ENCODE results near the gene PHLDB3. TPM values are rescaled to one million over a fixed set of nuclear protein-coding genes. Genes with fewer than 3 reads are reported as not detected.

Gene PHLDB3
- polyA plus RNA-seq, 1 experiment: 4.2 TPM

DNA sequence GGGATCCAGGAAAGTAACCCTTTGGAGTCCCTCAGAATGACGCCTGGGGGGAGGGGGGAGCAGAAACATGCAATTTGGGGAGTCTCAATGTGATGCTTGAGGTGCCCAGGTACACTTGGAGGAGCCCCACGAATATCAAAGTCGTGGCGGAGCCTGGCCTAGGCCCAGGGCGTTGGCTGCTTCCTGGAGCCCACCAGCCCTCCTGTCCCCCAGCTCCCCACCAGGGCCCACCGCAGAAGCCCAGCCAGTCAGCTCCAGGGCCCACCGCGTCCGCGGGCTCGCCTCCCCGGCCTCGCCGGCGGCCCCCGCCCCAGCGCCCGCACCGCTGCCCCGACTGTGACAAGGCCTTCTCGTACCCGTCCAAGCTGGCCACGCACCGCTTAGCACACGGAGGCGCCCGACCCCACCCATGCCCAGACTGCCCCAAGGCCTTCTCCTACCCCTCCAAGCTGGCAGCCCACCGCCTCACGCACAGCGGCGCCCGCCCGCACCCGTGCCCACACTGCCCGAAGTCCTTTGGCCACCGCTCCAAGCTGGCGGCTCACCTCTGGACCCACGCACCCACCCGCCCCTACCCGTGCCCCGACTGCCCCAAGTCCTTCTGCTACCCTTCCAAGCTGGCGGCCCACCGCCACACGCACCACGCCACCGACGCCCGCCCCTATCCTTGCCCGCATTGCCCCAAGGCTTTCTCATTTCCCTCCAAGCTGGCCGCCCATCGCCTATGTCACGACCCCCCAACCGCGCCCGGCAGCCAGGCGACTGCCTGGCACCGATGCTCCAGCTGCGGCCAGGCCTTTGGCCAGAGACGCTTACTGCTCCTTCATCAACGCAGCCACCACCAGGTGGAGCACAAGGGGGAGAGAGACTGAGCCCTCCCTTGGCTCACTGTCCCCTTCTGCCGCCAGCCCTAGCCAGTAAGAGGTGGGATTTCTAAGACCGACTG lies 30.5 kb upstream of the PHLDB3 start:
- Histone ChIP-seq H3K27ac (ENCODE audit: low read depth, low read length) (no peak overlapping the region), H3K4me3 (ENCODE audit: low read depth, low read length) (no peak overlapping the region)
- POLR2A ChIA-PET: interaction anchor here (0.6 to 0.8 kb wide), 2 partner anchors 20 to 71 kb away, joined by 3 read pairs; no protein-coding TSS in a partner anchor

DNA sequence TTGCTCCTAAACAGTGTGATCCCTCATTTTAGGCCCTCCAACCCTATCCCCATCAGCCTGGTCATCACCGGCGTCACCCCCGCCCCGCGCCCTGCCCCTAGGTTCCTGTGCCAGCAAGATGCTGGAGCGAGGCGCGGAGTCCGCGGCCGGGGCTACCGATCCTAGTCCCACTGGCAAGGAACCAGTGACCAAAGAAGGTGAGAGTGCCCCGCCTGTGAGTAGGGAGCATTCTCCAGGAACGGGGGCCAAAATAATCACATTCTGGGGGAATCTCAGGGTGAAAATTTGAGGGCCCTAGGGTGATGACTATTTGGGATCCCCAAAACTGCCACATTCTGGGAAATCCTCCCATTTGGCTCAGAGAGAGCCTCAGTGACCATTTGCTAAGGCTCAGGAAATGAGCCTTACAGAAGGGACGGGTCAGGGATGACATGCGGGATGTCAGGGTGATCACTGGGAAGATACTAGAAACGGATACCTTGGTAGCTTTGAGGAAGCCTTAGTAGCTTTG lies 29.8 kb upstream of the PHLDB3 start:
- H3K9me3 ChIP-seq (ENCODE audit: control insufficient read depth, insufficient read depth, low read length): no peaks in the 10 kb centered on the region
- no peak for DNase-seq (ENCODE audit: low read depth, low spot score)
- peak overlapping the region; percentile 52 for H3K4me3 ChIP-seq (ENCODE audit: low read depth, low read length)
- TF ChIP-seq, protein P1, sequence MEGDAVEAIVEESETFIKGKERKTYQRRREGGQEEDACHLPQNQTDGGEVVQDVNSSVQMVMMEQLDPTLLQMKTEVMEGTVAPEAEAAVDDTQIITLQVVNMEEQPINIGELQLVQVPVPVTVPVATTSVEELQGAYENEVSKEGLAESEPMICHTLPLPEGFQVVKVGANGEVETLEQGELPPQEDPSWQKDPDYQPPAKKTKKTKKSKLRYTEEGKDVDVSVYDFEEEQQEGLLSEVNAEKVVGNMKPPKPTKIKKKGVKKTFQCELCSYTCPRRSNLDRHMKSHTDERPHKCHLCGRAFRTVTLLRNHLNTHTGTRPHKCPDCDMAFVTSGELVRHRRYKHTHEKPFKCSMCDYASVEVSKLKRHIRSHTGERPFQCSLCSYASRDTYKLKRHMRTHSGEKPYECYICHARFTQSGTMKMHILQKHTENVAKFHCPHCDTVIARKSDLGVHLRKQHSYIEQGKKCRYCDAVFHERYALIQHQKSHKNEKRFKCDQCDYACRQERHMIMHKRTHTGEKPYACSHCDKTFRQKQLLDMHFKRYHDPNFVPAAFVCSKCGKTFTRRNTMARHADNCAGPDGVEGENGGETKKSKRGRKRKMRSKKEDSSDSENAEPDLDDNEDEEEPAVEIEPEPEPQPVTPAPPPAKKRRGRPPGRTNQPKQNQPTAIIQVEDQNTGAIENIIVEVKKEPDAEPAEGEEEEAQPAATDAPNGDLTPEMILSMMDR (IDR thresholded peaks at IDR 0.05; ENCODE audit: low read depth, low read length): no peak
- ChIA-PET POLR2A (interaction anchor here (0.9 to 1.5 kb wide), 3 partner anchors 21 to 70 kb away, joined by 3 to 4 read pairs (median 4); no protein-coding TSS in a partner anchor), CTCF (interaction anchor here (0.6 to 5.7 kb wide), 7 partner anchors 14 to 283 kb away, joined by 3 to 52 read pairs (median 4); partner anchors contain the start of genes IRGQ and ZNF576)
- H3K27me3 ChIP-seq (ENCODE audit: control insufficient read depth, insufficient read depth, low read length): no peaks in the 10 kb centered on the region
- H3K27ac ChIP-seq (ENCODE audit: low read depth, low read length): peak overlapping the region; percentile 47

More for the DNA sequence above, 30.5 kb upstream of the PHLDB3 start:
- DNase-seq (ENCODE audit: low read depth, low spot score): no peak
- CTCF ChIA-PET: interaction anchor here (0.6 to 5.7 kb wide), 14 partner anchors 11 to 282 kb away, joined by 3 to 58 read pairs (median 4); partner anchors contain the start of genes IRGQ and ZNF576
- Histone ChIP-seq H3K27me3 (ENCODE audit: control insufficient read depth, insufficient read depth, low read length) (no peaks in the 10 kb centered on the region), H3K9me3 (ENCODE audit: control insufficient read depth, insufficient read depth, low read length) (no peaks in the 10 kb centered on the region)
- TF ChIP-seq, protein P1 (IDR thresholded peaks at IDR 0.05; ENCODE audit: low read depth, low read length): peak; percentile 67

DNA sequence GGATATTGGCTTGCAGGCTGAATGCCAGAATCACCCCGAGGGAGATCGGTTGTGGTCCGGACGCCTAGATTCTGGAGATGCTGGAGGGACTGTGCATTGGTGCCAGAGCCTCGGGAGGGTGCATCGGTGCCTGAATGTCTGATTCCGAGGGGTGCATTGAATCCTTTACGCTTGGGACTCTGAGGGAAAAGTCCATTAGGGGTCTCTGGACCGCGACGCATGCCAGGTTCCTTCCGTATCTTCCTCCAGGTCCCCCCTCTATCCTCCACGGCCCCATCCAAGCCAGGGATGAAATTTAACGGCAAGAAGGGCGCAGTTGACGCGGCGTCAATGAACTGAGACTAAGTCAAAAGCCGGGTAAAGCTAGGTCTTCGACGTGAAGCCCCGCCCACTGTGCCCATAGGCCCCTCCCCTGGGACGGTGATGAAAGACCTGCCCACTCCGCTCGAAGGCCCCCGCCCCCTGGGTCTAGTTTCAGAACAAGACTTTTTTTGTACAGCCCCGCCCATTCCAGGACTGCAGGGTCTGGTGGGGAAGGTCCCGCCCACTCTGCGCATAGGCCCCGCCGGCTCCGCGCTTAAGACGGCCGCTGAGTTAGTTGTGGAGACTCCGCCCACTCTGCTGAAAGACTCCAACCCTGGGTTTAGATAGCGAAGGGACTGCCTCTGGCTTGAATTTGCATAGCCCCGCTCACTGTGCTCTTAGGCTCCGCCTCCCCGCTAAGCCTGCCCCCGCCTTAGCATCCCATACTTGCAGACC lies 29.2 kb upstream of the PHLDB3 start:
- CTCF ChIA-PET: interaction anchor here (2.4 to 5.7 kb wide), 2 partner anchors 22 to 61 kb away, joined by 6 to 52 read pairs; partner anchors contain the start of genes IRGQ and ZNF576
- Histone ChIP-seq H3K27me3 (ENCODE audit: control insufficient read depth, insufficient read depth, low read length) (no peaks in the 10 kb centered on the region), H3K27ac (ENCODE audit: low read depth, low read length) (peak overlapping the region; percentile 91), H3K9me3 (ENCODE audit: control insufficient read depth, insufficient read depth, low read length) (no peaks in the 10 kb centered on the region), H3K4me3 (ENCODE audit: low read depth, low read length) (peak overlapping the region; percentile 68)
- DNase-seq (ENCODE audit: low read depth, low spot score): peak; percentile 99
- TF ChIP-seq, protein P1 (IDR thresholded peaks at IDR 0.05; ENCODE audit: low read depth, low read length): no peak
- POLR2A ChIA-PET: interaction anchor here (0.8 to 1.5 kb wide), 7 partner anchors 14 to 135 kb away, joined by 3 to 6 read pairs (median 4); partner anchors contain the start of genes IRGQ and ZNF576

DNA sequence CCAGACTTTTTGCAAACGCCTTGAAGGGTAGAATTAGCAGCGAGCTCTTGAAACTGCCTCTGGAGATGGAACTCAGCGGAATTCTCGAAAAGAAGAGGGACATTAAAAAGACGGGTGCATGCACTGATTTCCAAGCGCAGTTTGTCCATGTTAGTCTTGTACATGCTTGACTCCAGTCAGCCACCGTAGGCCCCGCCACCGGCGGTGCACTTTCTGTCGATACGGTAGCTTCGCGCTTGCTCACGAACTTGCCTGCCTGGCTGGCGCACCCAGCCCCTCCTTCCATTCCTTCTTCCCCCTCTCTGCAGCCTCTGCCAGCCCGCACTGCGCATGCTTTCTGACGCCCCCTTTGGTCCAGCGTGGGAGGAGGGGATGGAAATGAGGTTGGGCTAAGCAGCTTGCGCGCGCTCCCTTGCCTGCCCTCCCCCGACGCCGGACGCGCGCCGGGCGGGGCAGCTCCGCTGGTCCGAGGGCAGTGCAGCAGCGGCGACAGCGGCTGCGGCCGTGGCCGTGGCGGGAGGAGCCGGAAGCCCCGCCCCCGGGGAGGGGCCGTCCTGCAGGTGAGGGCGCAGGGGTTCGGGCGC lies 28.5 kb upstream of the PHLDB3 start, which contains the start of gene ZNF575:
Gene ZNF575 (plus strand): TSS at position 227 of the 584 bp plus-strand sequence. CDS start 1,235 bp downstream, outside the sequence.
- no peaks in the 10 kb centered on the region for H3K9me3 ChIP-seq (ENCODE audit: control insufficient read depth, insufficient read depth, low read length)
- DNase-seq (ENCODE audit: low read depth, low spot score): peak; percentile 93
- H3K27me3 ChIP-seq (ENCODE audit: control insufficient read depth, insufficient read depth, low read length): no peaks in the 10 kb centered on the region
- CTCF ChIA-PET: interaction anchor here (0.6 to 5.7 kb wide), 5 partner anchors 13 to 101 kb away, joined by 3 to 52 read pairs (median 6); partner anchors contain the start of genes IRGQ and ZNF576
- H3K4me3 ChIP-seq (ENCODE audit: low read depth, low read length): peak within 1 kb of the TSS; percentile 68
- TF ChIP-seq, protein P1 (IDR thresholded peaks at IDR 0.05; ENCODE audit: low read depth, low read length): no peak
- H3K27ac ChIP-seq (ENCODE audit: low read depth, low read length): peak within 1 kb of the TSS; percentile 91
- POLR2A ChIA-PET: interaction anchor here (0.5 to 1.5 kb wide), 9 partner anchors 13 to 403 kb away, joined by 3 to 10 read pairs (median 4); partner anchors contain the start of genes IRGQ and ZNF576
